ENCODE measurements around the gene EMP1. TPM values are rescaled to one million over a fixed set of nuclear protein-coding genes. Genes with fewer than 3 reads are reported as not detected.
A peak's percentile ranks its signal among the peaks of the same experiment; 100 is the strongest.

EMP1 gene
- total RNA-seq, 1 experiment from 2014 or later: 193 TPM

- CTCF ChIA-PET: interaction anchor here (0.6 to 3.0 kb wide), 4 partner anchors 14 to 949 kb away, joined by 3 to 16 read pairs (median 6); no protein-coding TSS in a partner anchor
- H3K9me3 Mint-ChIP-seq (ENCODE audit: unreplicated experiment): peaks cover 7% of the 10 kb centered on the region
- H3K27me3 Mint-ChIP-seq (ENCODE audit: insufficient read depth, unreplicated experiment): no peaks in the 10 kb centered on the region
- peaks cover 58% of the 10 kb centered on the region for H3K36me3 Mint-ChIP-seq (ENCODE audit: insufficient read depth, unreplicated experiment)
- intact Hi-C loops (cut with micrococcal nuclease): no loop called here
- no peak overlapping the region for H3K27ac Mint-ChIP-seq (ENCODE audit: low read depth, unreplicated experiment)
- no peak overlapping the region for H3K4me3 Mint-ChIP-seq (ENCODE audit: unreplicated experiment)
- no TSS peak for BruUV-seq (replicated peaks)
- TF ChIP-seq CTCF (IDR thresholded peaks at IDR 0.05; ENCODE audit: unreplicated experiment): no peak
- H3K4me1 Mint-ChIP-seq (ENCODE audit: insufficient read depth, unreplicated experiment): peaks cover 34% of the 10 kb centered on the region
- DNase-seq (ENCODE audit: unreplicated experiment): no peak
- POLR2A ChIA-PET: interaction anchor here (1.6 to 20.9 kb wide), 2 partner anchors 20 to 117 kb away, joined by 4 to 243 read pairs; partner anchors contain the start of gene GSG1
These were observed 22.1 kb downstream of the EMP1 start for GRCh38 chr12:13218641-13219040.

GRCh38 chr12:13219320-13219719 lies 22.8 kb downstream of the EMP1 start:
- H3K4me3 Mint-ChIP-seq (ENCODE audit: unreplicated experiment): no peak overlapping the region
- peaks cover 7% of the 10 kb centered on the region for H3K9me3 Mint-ChIP-seq (ENCODE audit: unreplicated experiment)
- CTCF ChIA-PET: interaction anchor here (0.6 to 3.0 kb wide), 6 partner anchors 13 to 948 kb away, joined by 3 to 16 read pairs (median 5); no protein-coding TSS in a partner anchor
- no peak for DNase-seq (ENCODE audit: unreplicated experiment)
- peaks cover 41% of the 10 kb centered on the region for H3K4me1 Mint-ChIP-seq (ENCODE audit: insufficient read depth, unreplicated experiment)
- no peak overlapping the region for H3K27ac Mint-ChIP-seq (ENCODE audit: low read depth, unreplicated experiment)
- no peaks in the 10 kb centered on the region for H3K27me3 Mint-ChIP-seq (ENCODE audit: insufficient read depth, unreplicated experiment)
- POLR2A ChIA-PET: interaction anchor here (20.9 kb wide), 1 partner anchor 118 kb away, joined by 243 read pairs; the partner anchor contains the start of gene GSG1
- BruUV-seq (replicated peaks): no TSS peak
- H3K36me3 Mint-ChIP-seq (ENCODE audit: insufficient read depth, unreplicated experiment): peaks cover 51% of the 10 kb centered on the region
- no peak for TF ChIP-seq CTCF (IDR thresholded peaks at IDR 0.05; ENCODE audit: unreplicated experiment)
- intact Hi-C loops (cut with micrococcal nuclease): no loop called here

DNA sequence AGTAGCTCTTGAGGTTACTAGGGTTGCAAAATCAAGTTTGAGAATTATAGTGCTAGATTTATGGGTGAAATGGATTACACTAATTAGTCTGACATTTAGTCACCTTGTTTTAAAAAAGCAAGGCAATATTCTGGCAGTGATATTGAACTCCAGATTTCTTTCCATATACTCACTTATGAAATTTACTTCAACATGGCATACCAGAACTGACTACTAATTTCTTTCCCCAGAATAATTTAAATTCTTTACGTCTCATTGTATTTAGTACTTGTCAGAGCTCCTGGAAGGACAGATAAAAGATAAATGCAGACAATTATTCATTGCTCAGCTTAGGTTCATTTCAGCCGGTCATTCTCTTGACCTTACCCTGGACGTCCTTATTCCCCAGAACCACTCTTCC lies 24.3 kb downstream of the EMP1 start:
- peaks cover 7% of the 10 kb centered on the region for H3K9me3 Mint-ChIP-seq (ENCODE audit: unreplicated experiment)
- intact Hi-C loops (cut with micrococcal nuclease): loop anchor here (5.0 kb wide), 1 partner anchor 434 kb away; the partner anchor contains the start of gene APOLD1
- no TSS peak for BruUV-seq (replicated peaks)
- H3K4me1 Mint-ChIP-seq (ENCODE audit: insufficient read depth, unreplicated experiment): peaks cover 43% of the 10 kb centered on the region
- no peak for DNase-seq (ENCODE audit: unreplicated experiment)
- H3K27ac Mint-ChIP-seq (ENCODE audit: low read depth, unreplicated experiment): peak overlapping the region; percentile 80
- no peaks in the 10 kb centered on the region for H3K27me3 Mint-ChIP-seq (ENCODE audit: insufficient read depth, unreplicated experiment)
- TF ChIP-seq CTCF (IDR thresholded peaks at IDR 0.05; ENCODE audit: unreplicated experiment): no peak
- ChIA-PET POLR2A (interaction anchor here (0.5 to 20.9 kb wide), 9 partner anchors 10 to 319 kb away, joined by 3 to 243 read pairs (median 4); partner anchors contain the start of genes EMP1 and GSG1), CTCF (interaction anchor here (0.9 to 6.8 kb wide), 5 partner anchors 10 to 252 kb away, joined by 3 to 86 read pairs (median 5); no protein-coding TSS in a partner anchor)
- H3K36me3 Mint-ChIP-seq (ENCODE audit: insufficient read depth, unreplicated experiment): peaks cover 41% of the 10 kb centered on the region
- no peak overlapping the region for H3K4me3 Mint-ChIP-seq (ENCODE audit: unreplicated experiment)

DNA sequence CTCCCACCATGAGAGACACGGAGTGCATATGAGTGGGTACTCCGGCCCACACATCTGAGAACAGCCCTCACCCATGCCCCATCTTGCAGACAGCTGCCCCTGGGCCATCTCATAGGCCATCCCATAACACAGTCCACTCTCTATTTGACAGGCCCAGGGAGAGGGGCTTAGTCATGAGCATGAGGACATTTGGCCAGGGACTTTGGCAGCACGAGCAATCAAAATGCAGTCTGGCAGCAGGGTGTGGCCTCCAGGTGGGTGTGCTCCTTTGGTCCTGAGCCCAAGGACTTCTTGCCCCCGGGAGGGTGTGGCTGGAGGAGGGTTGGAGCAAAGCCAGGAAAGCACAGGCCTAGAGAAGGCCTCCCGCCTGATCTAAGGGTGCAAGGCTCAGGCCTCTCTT lies 25.6 kb downstream of the EMP1 start:
- CTCF ChIA-PET: interaction anchor here (0.6 to 6.8 kb wide), 7 partner anchors 12 to 312 kb away, joined by 3 to 86 read pairs (median 3); no protein-coding TSS in a partner anchor
- Mint-ChIP-seq H3K27ac (ENCODE audit: low read depth, unreplicated experiment) (peak overlapping the region; percentile 80), H3K27me3 (ENCODE audit: insufficient read depth, unreplicated experiment) (no peaks in the 10 kb centered on the region), H3K36me3 (ENCODE audit: insufficient read depth, unreplicated experiment) (peaks cover 29% of the 10 kb centered on the region), H3K9me3 (ENCODE audit: unreplicated experiment) (peaks cover 7% of the 10 kb centered on the region), H3K4me1 (ENCODE audit: insufficient read depth, unreplicated experiment) (peaks cover 43% of the 10 kb centered on the region), H3K4me3 (ENCODE audit: unreplicated experiment) (no peak overlapping the region)
- POLR2A ChIA-PET: interaction anchor here (0.7 to 20.9 kb wide), 11 partner anchors 11 to 320 kb away, joined by 3 to 243 read pairs (median 4); partner anchors contain the start of gene GSG1
- no peak for TF ChIP-seq CTCF (IDR thresholded peaks at IDR 0.05; ENCODE audit: unreplicated experiment)
- DNase-seq (ENCODE audit: unreplicated experiment): peak; percentile 91
- no TSS peak for BruUV-seq (replicated peaks)
- intact Hi-C loops (cut with micrococcal nuclease): loop anchor here (5.0 kb wide), 1 partner anchor 435 kb away; the partner anchor contains the start of gene APOLD1
